Endodermal cell (in vitro differentiated cells): ENCODE results near the gene GPR39. TPM values are rescaled to one million over a fixed set of nuclear protein-coding genes. Genes with fewer than 3 reads are reported as not detected.
A peak's percentile ranks its signal among the peaks of the same experiment; 100 is the strongest.

Experiments used
- DNase-seq: peaks from one replicate; pipeline ENCODE4 v3.0.0-alpha.2; 2017
- H3K27ac ChIP-seq: 2 replicates; pipeline ENCODE4 v1.5.1; 2013; ENCODE audit warnings: mild to moderate bottlenecking, low read depth, low read length, moderate library complexity
- H3K27me3 ChIP-seq: 2 replicates; pipeline ENCODE4 v1.6.1; 2013; ENCODE audit warnings: mild to moderate bottlenecking, low read length, moderate library complexity; ENCODE audit not compliant: insufficient read depth, control insufficient read depth, poor library complexity, severe bottlenecking
- H3K36me3 ChIP-seq: 2 replicates; pipeline ENCODE4 v1.7.0; 2013; ENCODE audit warnings: mild to moderate bottlenecking, low read length, moderate library complexity; ENCODE audit not compliant: control insufficient read depth, insufficient read depth
- H3K4me1 ChIP-seq: one replicate; pipeline ENCODE4 v1.7.0; 2013; ENCODE audit warnings: low read length; ENCODE audit not compliant: control insufficient read depth, insufficient read depth
- H3K4me3 ChIP-seq: 2 replicates; pipeline ENCODE4 v1.5.1; 2013; ENCODE audit warnings: mild to moderate bottlenecking, low read length, moderate library complexity
- H3K9ac ChIP-seq: 2 replicates; pipeline ENCODE4 v1.6.1; 2013; ENCODE audit warnings: mild to moderate bottlenecking, low read length, moderate library complexity; ENCODE audit not compliant: poor library complexity, severe bottlenecking; ENCODE audit errors: extremely low read depth
- H3K9me3 ChIP-seq: 2 replicates; pipeline ENCODE4 v1.6.1; 2013; ENCODE audit warnings: mild to moderate bottlenecking, low read length, moderate library complexity; ENCODE audit not compliant: control insufficient read depth
- H3K27ac Mint-ChIP-seq: 2 replicates; pipeline ENCODE4 v1.8.0; 2020; ENCODE audit warnings: mixed read lengths
- H3K27me3 Mint-ChIP-seq: 2 replicates; pipeline ENCODE4 v1.8.0; 2021; ENCODE audit warnings: mild to moderate bottlenecking, mixed read lengths; ENCODE audit not compliant: insufficient read depth
- H3K36me3 Mint-ChIP-seq: 2 replicates; pipeline ENCODE4 v1.8.0; 2020; ENCODE audit warnings: low read depth, mixed read lengths
- H3K4me1 Mint-ChIP-seq: 2 replicates; pipeline ENCODE4 v1.8.0; 2020; ENCODE audit warnings: mixed read lengths
- H3K4me3 Mint-ChIP-seq: 2 replicates; pipeline ENCODE4 v1.8.0; 2020; ENCODE audit warnings: mild to moderate bottlenecking, moderate library complexity, mixed read lengths
- H3K9me3 Mint-ChIP-seq: 2 replicates; pipeline ENCODE4 v1.8.0; 2020; ENCODE audit warnings: mild to moderate bottlenecking, mixed read lengths
- WGBS, 2 experiments: methylation state at CpG; one replicate each; pipeline versions ENCODE4 v1.1.5 to v1.1.7; 2013; ENCODE audit warnings: missing lambda C conversion rate in 2 of 2, mixed read lengths in 1 of 2; ENCODE audit not compliant: insufficient coverage in 1 of 2, insufficient read length in 1 of 2; 5-methylcytosine and 5-hydroxymethylcytosine counted together
- total RNA-seq, 2 donors: library from RNA; stranded (reverse); fragmentation: NEBNext Ultra II Directional in 1 of 2; extraction: Animal tissue kit (Norgen Biotek cat#: 25700) in 1 of 2; gene quantifications; 2 replicates in 1 of 2; 3 replicates in 1 of 2; pipeline ENCODE4 v1.2.1, GENCODE V29; 2021
- TF ChIP-seq, protein P1 (sequence below): fragments of 200-600 bp; sonication (generic); conservative IDR thresholded peaks from 2 replicates; pipeline ENCODE4 v1.5.0; 2021; ENCODE audit warnings: antibody characterized with exemption, mild to moderate bottlenecking

GPR39 gene
- total RNA-seq, 2 donors from 2014 or later: 9.4 to 14.6 TPM

DNA sequence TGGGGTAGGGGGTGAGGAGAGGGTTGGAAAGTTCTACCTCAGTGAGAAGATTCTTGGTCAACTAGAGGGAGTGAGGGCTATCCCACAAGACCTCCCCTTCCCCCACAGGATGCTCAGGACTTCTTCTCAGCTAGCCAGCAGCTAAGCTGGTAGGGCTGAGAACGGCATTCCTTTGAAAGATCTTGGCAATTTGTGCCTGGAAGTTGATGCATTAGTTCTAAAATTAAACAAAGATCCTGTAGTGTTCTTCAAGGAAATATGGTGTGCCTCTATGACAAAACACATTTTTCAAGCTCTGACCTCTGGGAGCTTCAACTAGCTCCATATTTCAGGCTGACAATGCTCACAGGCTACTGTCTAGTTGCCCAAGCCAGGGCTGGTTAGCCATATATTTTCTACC lies 251.1 kb downstream of the GPR39 start:
- H3K4me3 ChIP-seq: peak overlapping the region; percentile 89
- DNase-seq: no peak
- H3K27ac Mint-ChIP-seq: no peak overlapping the region
- H3K27ac ChIP-seq: no peak overlapping the region
- H3K36me3 Mint-ChIP-seq: no peaks in the 10 kb centered on the region
- peaks cover 67% of the 10 kb centered on the region for H3K27me3 Mint-ChIP-seq
- no peaks in the 10 kb centered on the region for H3K9me3 ChIP-seq
- no peak overlapping the region for H3K9ac ChIP-seq
- 90 to 100% methylated on average over 1 of the region's 1 CpG for WGBS, 2 experiments
- no peak overlapping the region for H3K4me3 Mint-ChIP-seq
- no peaks in the 10 kb centered on the region for H3K9me3 Mint-ChIP-seq
- peaks cover 15% of the 10 kb centered on the region for H3K36me3 ChIP-seq
- peaks cover 31% of the 10 kb centered on the region for H3K27me3 ChIP-seq
- H3K4me1 ChIP-seq: no peaks in the 10 kb centered on the region
- TF ChIP-seq, protein P1, sequence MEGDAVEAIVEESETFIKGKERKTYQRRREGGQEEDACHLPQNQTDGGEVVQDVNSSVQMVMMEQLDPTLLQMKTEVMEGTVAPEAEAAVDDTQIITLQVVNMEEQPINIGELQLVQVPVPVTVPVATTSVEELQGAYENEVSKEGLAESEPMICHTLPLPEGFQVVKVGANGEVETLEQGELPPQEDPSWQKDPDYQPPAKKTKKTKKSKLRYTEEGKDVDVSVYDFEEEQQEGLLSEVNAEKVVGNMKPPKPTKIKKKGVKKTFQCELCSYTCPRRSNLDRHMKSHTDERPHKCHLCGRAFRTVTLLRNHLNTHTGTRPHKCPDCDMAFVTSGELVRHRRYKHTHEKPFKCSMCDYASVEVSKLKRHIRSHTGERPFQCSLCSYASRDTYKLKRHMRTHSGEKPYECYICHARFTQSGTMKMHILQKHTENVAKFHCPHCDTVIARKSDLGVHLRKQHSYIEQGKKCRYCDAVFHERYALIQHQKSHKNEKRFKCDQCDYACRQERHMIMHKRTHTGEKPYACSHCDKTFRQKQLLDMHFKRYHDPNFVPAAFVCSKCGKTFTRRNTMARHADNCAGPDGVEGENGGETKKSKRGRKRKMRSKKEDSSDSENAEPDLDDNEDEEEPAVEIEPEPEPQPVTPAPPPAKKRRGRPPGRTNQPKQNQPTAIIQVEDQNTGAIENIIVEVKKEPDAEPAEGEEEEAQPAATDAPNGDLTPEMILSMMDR: no peak
- H3K4me1 Mint-ChIP-seq: peaks cover 8% of the 10 kb centered on the region

DNA sequence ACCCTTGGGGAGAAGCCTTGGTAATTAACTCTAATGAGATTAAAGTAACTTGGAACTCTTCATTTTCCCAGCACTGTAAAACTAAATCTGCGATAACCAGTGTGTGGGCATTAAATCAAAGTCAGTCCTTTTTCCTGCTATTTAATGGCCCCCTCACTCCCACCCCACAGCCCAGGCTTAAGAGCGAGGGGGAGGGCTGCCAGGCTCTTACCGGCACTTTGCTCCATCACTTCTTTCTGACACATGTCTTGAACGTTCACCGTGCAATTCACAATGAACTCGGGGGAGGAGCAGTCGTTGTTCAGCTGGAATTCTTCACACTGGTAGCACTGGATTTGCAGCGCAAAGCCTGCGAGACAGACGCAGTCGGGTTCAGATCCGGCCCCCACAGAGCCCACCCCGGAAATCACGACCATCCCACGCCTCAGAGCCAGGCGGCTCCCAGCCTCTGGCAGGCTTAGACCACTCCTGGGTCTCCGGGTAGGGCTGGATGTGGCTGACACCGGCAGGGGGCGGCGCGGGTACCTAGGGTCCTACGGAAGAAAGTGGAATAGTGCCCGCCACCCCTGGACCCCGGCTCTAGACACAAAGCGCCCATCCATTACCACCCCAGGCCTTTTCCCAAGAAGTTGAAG lies 251.7 kb downstream of the GPR39 start:
- peaks cover 9% of the 10 kb centered on the region for H3K36me3 ChIP-seq
- no peaks in the 10 kb centered on the region for H3K4me1 ChIP-seq
- H3K9me3 ChIP-seq: no peaks in the 10 kb centered on the region
- Mint-ChIP-seq H3K4me1 (peaks cover 8% of the 10 kb centered on the region), H3K27ac (no peak overlapping the region), H3K9me3 (no peaks in the 10 kb centered on the region), H3K36me3 (no peaks in the 10 kb centered on the region), H3K4me3 (peak overlapping the region; percentile 59), H3K27me3 (peaks cover 70% of the 10 kb centered on the region)
- no peak overlapping the region for H3K27ac ChIP-seq
- 15 to 16% methylated on average over 15 to 25 of the region's 25 CpGs for WGBS, 2 experiments
- H3K4me3 ChIP-seq: peak overlapping the region; percentile 89
- no peak overlapping the region for H3K9ac ChIP-seq
- TF ChIP-seq, protein P1: peak; percentile 79
- DNase-seq: peak; percentile 87
- peaks cover 31% of the 10 kb centered on the region for H3K27me3 ChIP-seq

DNA sequence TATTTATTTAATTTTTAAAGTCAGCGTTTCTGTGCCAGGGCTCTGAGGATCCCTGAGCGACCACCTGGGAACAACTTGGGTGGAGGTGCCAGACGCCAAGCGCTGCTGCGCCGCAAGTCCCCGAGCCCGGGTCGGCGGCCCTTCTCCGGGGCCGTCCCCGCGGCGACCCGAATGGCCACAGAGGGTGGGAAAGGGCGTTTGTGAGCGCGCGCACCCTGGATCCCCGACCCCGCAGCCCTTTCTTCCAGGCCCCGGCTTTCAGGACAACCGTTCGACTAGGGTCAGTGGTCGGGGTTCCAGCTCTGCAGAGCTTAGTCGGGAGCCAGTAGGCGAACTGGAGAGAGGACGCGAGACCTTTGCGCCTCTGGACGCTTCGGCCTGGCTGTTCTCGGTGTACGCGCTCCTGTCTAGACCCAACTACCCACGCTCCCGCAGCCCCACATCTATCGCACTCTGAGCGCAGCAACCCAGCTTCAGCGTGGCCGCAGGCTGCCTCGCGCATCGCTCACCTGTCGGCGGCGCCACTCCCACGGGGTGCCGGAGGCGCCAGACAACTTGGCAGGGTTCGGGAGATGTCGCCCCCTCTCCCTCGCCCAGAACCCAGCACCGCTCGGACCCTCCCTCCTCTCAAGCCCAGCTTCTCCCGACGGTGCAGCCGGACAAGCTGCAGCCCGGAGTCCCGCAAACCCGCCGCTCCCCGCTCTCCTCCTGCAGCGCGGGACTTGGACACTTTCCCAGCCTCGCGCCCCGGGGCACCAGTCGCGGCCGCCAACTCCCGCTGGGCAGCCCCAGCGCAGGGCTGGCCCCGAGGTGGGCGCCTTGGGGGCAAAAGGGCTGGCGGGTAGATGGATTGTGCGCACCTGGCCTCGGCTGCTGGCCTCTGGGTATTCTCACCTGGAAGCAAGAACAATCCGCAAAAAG lies 252.6 kb downstream of the GPR39 start:
- Histone ChIP-seq H3K4me1 (no peaks in the 10 kb centered on the region), H3K27ac (no peak overlapping the region), H3K36me3 (peaks cover 9% of the 10 kb centered on the region), H3K9ac (no peak overlapping the region), H3K9me3 (no peaks in the 10 kb centered on the region), H3K4me3 (peak overlapping the region; percentile 89), H3K27me3 (peaks cover 31% of the 10 kb centered on the region)
- peak; percentile 86 for DNase-seq
- Mint-ChIP-seq H3K4me3 (peak overlapping the region; percentile 59), H3K36me3 (no peaks in the 10 kb centered on the region), H3K27me3 (peaks cover 77% of the 10 kb centered on the region), H3K9me3 (no peaks in the 10 kb centered on the region), H3K27ac (no peak overlapping the region), H3K4me1 (peaks cover 8% of the 10 kb centered on the region)
- WGBS, 2 experiments: 0 to 1% methylated on average over 22 to 80 of the region's 80 CpGs
- TF ChIP-seq, protein P1: peak; percentile 55
